SK-N-SH treated with all-trans-retinoic acid at 6 μM for 48 hours (cell line): Measurements from ENCODE around the gene PRSS36.
"Not testable (repeated sequence)": the region's sequence is repeated elsewhere in the genome, so short reads cannot be mapped to it uniquely, and the experiment has no call there.

Experiments used
- ATAC-seq: fragments of 200-7000 bp; cut with Tn5 transposase; 3 replicates; pipeline ENCODE4 v1.9.1; 2020; ENCODE audit warnings: mild to moderate bottlenecking, moderate library complexity
- BACH2 ChIP-seq: fragments of 250-450 bp; sonication (Bioruptor Pico); IDR thresholded peaks from 2 replicates; pipeline ENCODE4 v1.9.0; 2021; ENCODE audit warnings: mild to moderate bottlenecking, borderline replicate concordance
- CREB5 ChIP-seq: fragments of 250-450 bp; sonication (Bioruptor Pico); IDR thresholded peaks from 2 replicates; pipeline ENCODE4 v1.5.1; 2020; ENCODE audit warnings: low read depth, mild to moderate bottlenecking, moderate library complexity
- CSDC2 ChIP-seq: fragments of 250-450 bp; sonication (Bioruptor Pico); IDR thresholded peaks from 2 replicates; pipeline ENCODE4 v1.5.0; 2020; ENCODE audit warnings: mild to moderate bottlenecking, moderate library complexity
- CSRNP3 ChIP-seq: fragments of 250-450 bp; sonication (Bioruptor Pico); IDR thresholded peaks from 2 replicates; pipeline ENCODE4 v1.5.1; 2021; ENCODE audit warnings: mild to moderate bottlenecking, moderate library complexity
- ESRRG ChIP-seq: fragments of 250-450 bp; sonication (Bioruptor Pico); IDR thresholded peaks from 2 replicates; pipeline ENCODE4 v1.6.1; 2021; ENCODE audit warnings: mild to moderate bottlenecking
- GLIS3 ChIP-seq: fragments of 250-450 bp; sonication (Bioruptor Pico); IDR thresholded peaks from 2 replicates; pipeline ENCODE4 v1.5.0; 2020; ENCODE audit warnings: mild to moderate bottlenecking, moderate library complexity
- ISL1 ChIP-seq: fragments of 250-450 bp; sonication (Bioruptor Pico); IDR thresholded peaks from 2 replicates; pipeline ENCODE4 v2.1.2; 2022; ENCODE audit warnings: mild to moderate bottlenecking, moderate library complexity
- OSR1 ChIP-seq: fragments of 250-450 bp; sonication (Bioruptor Pico); IDR thresholded peaks from 2 replicates; pipeline ENCODE4 v1.8.0; 2022; ENCODE audit warnings: moderate library complexity, mild to moderate bottlenecking, inconsistent platforms
- PATZ1 ChIP-seq: fragments of 250-450 bp; sonication (Bioruptor Pico); IDR thresholded peaks from 2 replicates; pipeline ENCODE4 v1.8.0; 2020; ENCODE audit warnings: mild to moderate bottlenecking, moderate library complexity, borderline replicate concordance
- POU6F1 ChIP-seq: fragments of 250-450 bp; sonication (Bioruptor Pico); IDR thresholded peaks from 2 replicates; pipeline ENCODE4 v1.8.0; 2021; ENCODE audit warnings: low read depth, mild to moderate bottlenecking, moderate library complexity, borderline replicate concordance
- PPARA ChIP-seq: fragments of 250-450 bp; sonication (Bioruptor Pico); IDR thresholded peaks from 2 replicates; pipeline ENCODE4 v1.5.0; 2020; ENCODE audit warnings: mild to moderate bottlenecking, borderline replicate concordance
- RARB ChIP-seq: fragments of 250-450 bp; sonication (Bioruptor Pico); IDR thresholded peaks from 2 replicates; pipeline ENCODE4 v1.8.0; 2021; ENCODE audit warnings: mild to moderate bottlenecking, moderate library complexity
- SNAI2 ChIP-seq: fragments of 250-450 bp; sonication (Bioruptor Pico); IDR thresholded peaks from 2 replicates; pipeline ENCODE4 v1.5.0; 2020; ENCODE audit warnings: mild to moderate bottlenecking, moderate library complexity
- TCF4 ChIP-seq: fragments of 250-450 bp; sonication (Bioruptor Pico); IDR thresholded peaks from 2 replicates; pipeline ENCODE4 v1.8.0; 2021; ENCODE audit warnings: mild to moderate bottlenecking, moderate library complexity, borderline replicate concordance
- TSHZ2 ChIP-seq: fragments of 250-450 bp; sonication (Bioruptor Pico); IDR thresholded peaks from 2 replicates; pipeline ENCODE4 v1.5.0; 2020; ENCODE audit warnings: mild to moderate bottlenecking, moderate library complexity
- ZC3H10 ChIP-seq: fragments of 250-450 bp; sonication (Bioruptor Pico); IDR thresholded peaks from 2 replicates; pipeline ENCODE4 v1.5.1; 2021; ENCODE audit warnings: mild to moderate bottlenecking, moderate library complexity
- ZFP3 ChIP-seq: fragments of 250-450 bp; sonication (Bioruptor Pico); IDR thresholded peaks from 2 replicates; pipeline ENCODE4 v1.5.0; 2020; ENCODE audit warnings: mild to moderate bottlenecking, moderate library complexity
- ZFP30 ChIP-seq: fragments of 450-650 bp; formaldehyde crosslinking; IDR thresholded peaks from 2 replicates; pipeline ENCODE4 v1.5.0; 2022; ENCODE audit warnings: mild to moderate bottlenecking, moderate library complexity
- ZNF565 ChIP-seq: fragments of 450-650 bp; formaldehyde crosslinking; conservative IDR thresholded peaks from 2 replicates; pipeline ENCODE4 v1.5.0; 2020; ENCODE audit warnings: low read depth, mild to moderate bottlenecking, moderate library complexity
- ZNF70 ChIP-seq: fragments of 450-650 bp; formaldehyde crosslinking; IDR thresholded peaks from 2 replicates; pipeline ENCODE4 v1.5.0; 2020; ENCODE audit warnings: mild to moderate bottlenecking, moderate library complexity
- ZNF8 ChIP-seq: fragments of 450-650 bp; formaldehyde crosslinking; IDR thresholded peaks from 2 replicates; pipeline ENCODE4 v1.5.0; 2020; ENCODE audit warnings: mild to moderate bottlenecking, moderate library complexity

PRSS36 gene

GRCh38 chr16:31145398-31145990, 4.4 kb downstream of the PRSS36 start:
- ATAC-seq = no peak
- TF ChIP-seq CSRNP3 (CRISPR knock-in tag) (no peak), ZNF8 (CRISPR knock-in tag) (no peak), PPARA (no peak), TCF4 (no peak), OSR1 (CRISPR knock-in tag) (no peak), TSHZ2 (no peak), CSDC2 (CRISPR knock-in tag) (no peak), SNAI2 (CRISPR knock-in tag) (no peak), ZFP3 (CRISPR knock-in tag) (no peak), ZNF70 (no peak), ZC3H10 (no peak), GLIS3 (no peak), PATZ1 (CRISPR knock-in tag) (no peak), ISL1 (CRISPR knock-in tag) (no peak), RARB (CRISPR knock-in tag) (no peak), BACH2 (no peak), ZFP30 (no peak)

- ATAC-seq = not testable (repeated sequence)
Observed at GRCh38 chr16:31144418-31144817, 5.4 kb downstream of the PRSS36 start.

- TF ChIP-seq BACH2 (no peak), ZNF565 (CRISPR knock-in tag) (no peak), ZNF8 (CRISPR knock-in tag) (no peak), ISL1 (CRISPR knock-in tag) (no peak), ZC3H10 (no peak), GLIS3 (no peak), PATZ1 (CRISPR knock-in tag) (no peak), POU6F1 (CRISPR knock-in tag) (no peak)
- ATAC-seq = no peak
Observed at GRCh38 chr16:31143694-31144148, 6.1 kb downstream of the PRSS36 start.

GRCh38 chr16:31143011-31143693, 6.7 kb downstream of the PRSS36 start:
- ATAC-seq = no peak
- no peak for TF ChIP-seq CSRNP3 (CRISPR knock-in tag)
- TF ChIP-seq ZNF70 = no peak
- TF ChIP-seq ZNF8 (CRISPR knock-in tag) = no peak
- TF ChIP-seq CSDC2 (CRISPR knock-in tag) = no peak
- TF ChIP-seq CREB5 (CRISPR knock-in tag) = no peak
- no peak for TF ChIP-seq GLIS3
- no peak for TF ChIP-seq ZC3H10
- TF ChIP-seq PPARA = no peak
- no peak for TF ChIP-seq ZFP3 (CRISPR knock-in tag)
- no peak for TF ChIP-seq ESRRG (CRISPR knock-in tag)
- TF ChIP-seq BACH2 = no peak
